ENCODE data around the gene PDXP.
"Not testable (repeated sequence)": the region's sequence is repeated elsewhere in the genome, so short reads cannot be mapped to it uniquely, and the experiment has no call there.

Gene PDXP

GRCh38 chr22:37686002-37686982, 27.8 kb downstream of the PDXP start, which contains the start of gene NOL12:
Gene NOL12, plus strand, starts transcription at chr22:37686343. Its CDS starts 50 bp downstream, at chr22:37686393.
- peak within 1 kb of the TSS; percentile 81 for H3K27ac ChIP-seq

DNA sequence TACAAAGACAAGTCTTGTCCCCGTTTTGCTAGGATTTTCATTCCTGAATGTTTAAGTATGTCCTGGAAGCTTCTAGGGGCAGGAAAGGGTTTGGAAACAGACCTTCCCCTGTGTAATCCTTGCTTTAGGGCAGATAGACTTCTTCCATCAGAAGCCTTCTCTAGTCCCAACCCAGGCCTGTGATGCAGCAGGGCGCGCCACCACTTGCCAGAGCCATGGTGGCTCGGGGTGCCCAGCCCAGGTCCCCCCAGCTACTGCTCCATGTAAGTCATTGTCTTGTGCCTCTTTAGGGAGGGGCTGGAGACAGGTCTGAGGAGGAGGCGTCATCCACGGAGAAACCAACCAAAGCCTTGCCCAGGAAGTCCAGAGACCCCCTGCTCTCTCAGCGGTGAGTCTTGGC, 31.9 kb downstream of the PDXP start:
- no peak overlapping the region for H3K27ac ChIP-seq
- no peak for TF ChIP-seq CTCF (conservative IDR thresholded peaks at IDR 0.05)

More at GRCh38 chr22:37686002-37686982, 27.8 kb downstream of the PDXP start, which contains the start of gene NOL12:
- TF ChIP-seq CTCF (conservative IDR thresholded peaks at IDR 0.05): no peak

GRCh38 chr22:37690901-37691504, 32.5 kb downstream of the PDXP start:
- no peak for TF ChIP-seq CTCF (conservative IDR thresholded peaks at IDR 0.05)
- H3K27ac ChIP-seq: no peak overlapping the region

DNA sequence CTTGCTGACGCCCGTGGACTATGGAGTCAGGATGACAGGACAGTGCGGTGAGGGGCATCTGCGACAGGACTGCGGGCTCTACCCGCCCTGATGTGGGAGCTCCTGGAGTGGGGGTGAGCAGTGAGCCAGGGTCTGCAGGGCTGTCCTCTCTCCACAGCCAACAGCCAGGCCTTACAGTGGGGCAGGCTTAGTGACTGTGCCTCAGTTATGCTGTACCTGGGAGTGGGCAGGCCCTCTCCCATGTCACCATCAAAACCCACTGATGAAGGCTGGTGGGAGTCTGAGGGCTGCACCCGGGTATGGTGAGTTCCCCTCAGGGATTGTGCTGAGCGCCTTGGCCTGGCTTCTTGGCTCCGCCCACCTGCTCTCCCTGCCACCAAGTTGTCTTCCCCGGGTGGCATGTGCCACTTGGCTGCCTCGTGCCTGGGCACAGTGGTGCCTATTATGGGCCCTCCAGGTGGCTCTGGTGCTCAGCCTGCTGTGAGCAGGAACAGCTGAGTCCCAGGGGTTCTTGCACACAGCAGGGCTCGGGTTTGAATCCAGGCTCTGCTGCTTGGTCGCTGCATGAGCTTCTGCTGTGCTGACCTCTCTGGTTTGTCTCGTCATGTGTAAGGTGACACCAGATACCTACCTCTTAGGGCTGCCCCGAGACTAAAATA, 34.2 kb downstream of the PDXP start:
- H3K27ac ChIP-seq: no peak overlapping the region
- TF ChIP-seq CTCF (conservative IDR thresholded peaks at IDR 0.05): no peak

DNA sequence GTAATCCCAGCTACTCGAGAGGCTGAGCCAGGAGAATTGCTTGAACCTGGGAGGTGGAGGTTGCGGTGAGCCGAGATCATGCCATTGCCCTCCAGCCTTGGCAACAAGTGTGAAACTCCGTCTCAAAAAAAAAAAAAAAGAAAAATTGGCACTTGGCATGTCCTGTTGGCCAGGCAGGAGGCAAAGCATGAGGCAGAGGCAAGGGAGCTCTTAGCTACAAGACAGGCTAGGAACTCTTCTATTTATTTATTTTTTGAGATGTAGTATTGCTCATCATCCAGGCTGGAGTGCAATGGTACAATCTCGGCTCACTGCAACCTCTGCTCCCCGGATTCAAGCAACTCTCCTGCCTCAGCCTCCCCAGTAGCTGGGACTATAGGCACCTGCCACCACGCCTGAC, 35.6 kb downstream of the PDXP start:
- not testable (repeated sequence) for H3K27ac ChIP-seq

DNA sequence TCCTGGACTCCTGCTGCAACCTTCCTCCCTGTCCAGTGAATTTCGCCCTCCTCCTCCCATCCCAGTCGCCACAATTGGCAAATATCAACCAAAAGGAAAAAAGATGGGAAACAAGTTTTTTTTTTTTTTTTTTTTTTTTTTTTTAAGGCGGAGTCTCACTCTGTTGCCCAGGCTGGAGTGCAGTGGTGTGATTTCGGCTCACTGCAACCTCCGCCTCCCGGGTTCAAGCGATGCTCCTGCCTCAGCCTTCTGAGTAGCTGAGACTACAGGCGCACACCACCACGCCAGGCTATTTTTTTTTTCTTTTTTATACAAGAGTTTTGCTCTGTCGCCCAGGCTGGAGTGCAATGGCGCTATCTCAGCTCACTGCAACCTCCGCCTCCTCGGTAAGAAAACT, 37.7 kb downstream of the PDXP start:
- not testable (repeated sequence) for H3K27ac ChIP-seq

DNA sequence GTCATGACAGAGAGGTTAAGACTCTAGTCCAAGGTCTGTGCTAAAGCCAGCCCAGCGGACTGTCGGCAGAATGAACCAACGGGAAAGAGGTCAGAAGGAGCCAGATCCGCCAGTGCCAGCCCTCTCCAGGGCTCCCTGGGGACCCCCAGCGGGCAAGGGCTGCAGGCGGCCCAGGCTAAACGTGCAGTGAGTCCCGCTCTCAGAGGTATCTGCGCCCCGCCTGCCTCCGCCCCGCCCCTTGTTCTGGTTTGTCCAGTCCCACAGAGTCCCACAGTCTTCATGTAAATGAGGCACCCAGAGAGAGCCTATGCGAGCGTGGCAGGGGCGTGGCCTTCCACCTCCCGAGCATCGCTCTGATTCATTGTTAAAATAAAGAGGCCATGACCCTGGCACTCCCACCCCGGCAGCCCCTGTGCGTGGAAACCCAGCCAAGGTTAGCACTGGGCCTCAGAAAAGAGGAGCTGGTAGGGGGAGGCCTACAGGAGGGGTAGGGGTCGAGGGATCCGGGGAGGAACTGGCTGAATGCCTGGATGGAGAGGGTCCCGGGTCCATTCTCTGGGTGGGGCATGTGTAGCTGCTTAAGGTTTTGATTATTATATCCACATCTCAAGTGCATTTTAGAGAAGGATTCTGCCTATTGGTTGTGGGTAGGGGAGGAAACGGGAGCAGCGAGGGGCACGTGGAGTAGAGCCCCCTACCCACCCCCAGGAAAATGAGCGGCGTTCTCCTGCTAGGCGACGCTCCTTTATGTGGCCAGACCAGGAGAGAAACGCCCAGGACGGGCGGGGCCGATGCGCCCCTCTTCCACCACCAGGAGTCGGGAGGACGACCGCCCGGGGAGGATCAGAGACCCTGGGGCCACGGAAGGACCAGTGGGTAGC, 38.4 kb downstream of the PDXP start, which contains the start of gene TRIOBP:
Gene TRIOBP (plus strand): TSS at position 392 of the 881 bp plus-strand sequence. CDS start 4,318 bp downstream, outside the sequence.
- H3K27ac ChIP-seq: no peak within 1 kb of the TSS
- peak; percentile 17; the same call in 1 of the 2 replicates for TF ChIP-seq CTCF (conservative IDR thresholded peaks at IDR 0.05)

DNA sequence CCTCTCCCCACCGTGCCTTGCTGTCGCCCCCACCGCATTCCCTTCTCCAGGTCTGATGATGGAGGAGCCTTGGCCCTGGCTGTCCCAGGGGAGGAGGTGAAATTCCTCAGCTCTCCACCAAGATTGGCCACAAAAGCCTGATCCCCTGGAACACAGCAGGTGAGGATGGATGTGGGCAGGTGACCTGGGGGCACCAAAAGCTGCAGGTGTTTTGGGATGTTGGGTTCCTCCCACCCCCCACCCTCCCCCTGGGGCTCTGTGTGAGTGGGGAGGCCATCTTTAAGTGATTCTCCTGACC, 39.0 kb downstream of the PDXP start:
- TF ChIP-seq CTCF (conservative IDR thresholded peaks at IDR 0.05): no peak
- H3K27ac ChIP-seq: no peak overlapping the region
